Gastrocnemius medialis (tissue), 4 donors: ENCODE measurements around the gene GPX3. TPM values are rescaled to one million over a fixed set of nuclear protein-coding genes. Genes with fewer than 3 reads are reported as not detected.

Experiments used
- ATAC-seq, 2 donors: fragments of 150-250 bp; one replicate each; pipeline ENCODE4 v1.9.1; 2016
- DNase-seq, 2 donors: peaks; one replicate each; pipeline ENCODE4 v3.0.0-alpha.2; 2019
- H3K27ac ChIP-seq, 4 donors: fragments of 200-600 bp; sonication (generic); 1 replicate in 1 of 4; 2 replicates in 3 of 4; pipeline ENCODE4 v1.5.1; 2016 to 2018; ENCODE audit warnings: mild to moderate bottlenecking in 2 of 4, moderate library complexity in 1 of 4
- H3K27me3 ChIP-seq, 3 donors: fragments of 200-600 bp; sonication (generic) in 2 of 3; 1 replicate in 1 of 3; 2 replicates in 2 of 3; pipeline versions ENCODE4 v1.5.1 to v1.6.0; 2016 to 2019; ENCODE audit warnings: mild to moderate bottlenecking in 1 of 3, moderate library complexity in 1 of 3
- H3K36me3 ChIP-seq, 2 donors: fragments of 200-600 bp; sonication (generic) in 1 of 2; one replicate each; pipeline ENCODE4 v1.5.1; 2017 to 2018
- H3K4me1 ChIP-seq, 2 donors: fragments of 200-600 bp; sonication (generic) in 1 of 2; one replicate each; pipeline ENCODE4 v1.5.1; 2016 to 2017; ENCODE audit warnings: mild to moderate bottlenecking in 2 of 2
- H3K4me3 ChIP-seq, 4 donors: fragments of 200-600 bp; sonication (generic) in 3 of 4; 1 replicate in 1 of 4; 2 replicates in 3 of 4; pipeline ENCODE4 v1.5.1; 2016 to 2019; ENCODE audit warnings: mild to moderate bottlenecking in 2 of 4
- H3K9me3 ChIP-seq, 3 donors: fragments of 200-600 bp; sonication (generic) in 2 of 3; 1 replicate in 1 of 3; 2 replicates in 2 of 3; pipeline ENCODE4 v1.5.1; 2016 to 2019
- CTCF ChIP-seq, 5 experiments: fragments of 450-650 bp in 3 of 5; fragments of 200-600 bp in 2 of 5; sonication (generic) in 2 of 5; IDR thresholded peaks in 4 of 5; conservative IDR thresholded peaks in 1 of 5; 1 replicate in 4 of 5; 2 replicates in 1 of 5; pipeline ENCODE4 v1.5.1; 2016 to 2019; ENCODE audit warnings: antibody characterized with exemption in 5 of 5, mild to moderate bottlenecking in 3 of 5, moderate library complexity in 3 of 5
- POLR2A ChIP-seq, 2 donors: fragments of 450-650 bp; IDR thresholded peaks; one replicate each; pipeline ENCODE4 v1.6.1; 2017; ENCODE audit warnings: antibody characterized with exemption in 2 of 2, mild to moderate bottlenecking in 2 of 2, moderate library complexity in 2 of 2
- in situ Hi-C, 4 donors: fragments of 200-750 bp; cut with MboI; loops; one replicate each; pipeline versions ENCODE4 v1.15.0 to v1.8.0; 2017; ENCODE audit warnings: low sequenced_read_pairs in 4 of 4
- intact Hi-C: fragments of 100-400 bp; cut with DNase I; formaldehyde crosslinking; loops from one replicate; pipeline ENCODE4 v1.15.1; 2023; ENCODE audit warnings: low total_unique reads
- total RNA-seq, 4 donors: library from RNA; depleted of rRNA; stranded (reverse); fragments of >200 nt; gene quantifications; one replicate each; pipeline versions ENCODE4 v1.1.0 to v1.2.3, GENCODE V29; 2016

Gene GPX3
- total RNA-seq, 4 donors from 2014 or later: 504 to 1,227 (median 655) TPM

GRCh38 chr5:151038412-151038745 lies 18.0 kb downstream of the GPX3 start:
- Histone ChIP-seq H3K4me1 (peaks cover 48 to 58% of the 10 kb centered on the region in 2 donors), H3K9me3 (no peaks in the 10 kb centered on the region), H3K36me3 (peaks cover 0 to 49% of the 10 kb centered on the region in 2 donors), H3K27ac (peak overlapping the region; percentile 88 to 98 (median 95)), H3K4me3 (no peak overlapping the region), H3K27me3 (no peaks in the 10 kb centered on the region)
- intact Hi-C loops: loop anchor here (2.0 to 5.0 kb wide), 2 partner anchors 199 to 792 kb away; no protein-coding TSS in a partner anchor
- ATAC-seq (no peak), DNase-seq (no peak)
- in situ Hi-C loops: no loop called here
- TF ChIP-seq CTCF (IDR thresholded peaks at IDR 0.05 in 4 of 5, conservative IDR thresholded peaks at IDR 0.05 in 1 of 5) (no peak), POLR2A (IDR thresholded peaks at IDR 0.05) (no peak)

- H3K9me3 ChIP-seq: no peaks in the 10 kb centered on the region
- H3K4me3 ChIP-seq: no peak overlapping the region
- H3K4me1 ChIP-seq: peaks cover 48 to 58% of the 10 kb centered on the region in 2 donors
- ATAC-seq (peak; percentile 22 to 25), DNase-seq (peak in 1 of 2 donors; percentile 70)
- H3K36me3 ChIP-seq: peaks cover 0 to 48% of the 10 kb centered on the region in 2 donors
- TF ChIP-seq CTCF (IDR thresholded peaks at IDR 0.05 in 4 of 5, conservative IDR thresholded peaks at IDR 0.05 in 1 of 5): no peak
- TF ChIP-seq POLR2A (IDR thresholded peaks at IDR 0.05): no peak
- intact Hi-C loops (loop anchor here (2.0 to 5.0 kb wide), 2 partner anchors 198 to 792 kb away; no protein-coding TSS in a partner anchor), in situ Hi-C loops (no loop called here)
- H3K27ac ChIP-seq: peak overlapping the region; percentile 88 to 98 (median 95)
- no peaks in the 10 kb centered on the region for H3K27me3 ChIP-seq
These were observed 18.4 kb downstream of the GPX3 start for GRCh38 chr5:151038801-151039238.

GRCh38 chr5:151039665-151040064 lies 19.3 kb downstream of the GPX3 start:
- intact Hi-C loops: loop anchor here (2.0 to 10.0 kb wide), 4 partner anchors 17 to 793 kb away; partner anchors contain the start of gene G3BP1
- peaks cover 0 to 47% of the 10 kb centered on the region in 2 donors for H3K36me3 ChIP-seq
- ATAC-seq (peak; percentile 68 to 70), DNase-seq (peak; percentile 65 to 87)
- H3K27ac ChIP-seq: peak overlapping the region; percentile 88 to 98 (median 95)
- no peak overlapping the region for H3K4me3 ChIP-seq
- in situ Hi-C loops: loop anchor here in 1 of 4 donors (5.0 kb wide), 1 partner anchor 37 kb away; no protein-coding TSS in a partner anchor
- H3K27me3 ChIP-seq: no peaks in the 10 kb centered on the region
- peak in 1 of 2 donors; percentile 33 for TF ChIP-seq POLR2A (IDR thresholded peaks at IDR 0.05)
- no peak for TF ChIP-seq CTCF (IDR thresholded peaks at IDR 0.05 in 4 of 5, conservative IDR thresholded peaks at IDR 0.05 in 1 of 5)
- no peaks in the 10 kb centered on the region for H3K9me3 ChIP-seq
- peaks cover 48 to 58% of the 10 kb centered on the region in 2 donors for H3K4me1 ChIP-seq

- H3K27ac ChIP-seq: peak overlapping the region; percentile 88 to 98 (median 95)
These were observed 19.9 kb downstream of the GPX3 start for GRCh38 chr5:151040211-151040747.

More at GRCh38 chr5:151040211-151040747, 19.9 kb downstream of the GPX3 start:
- Histone ChIP-seq H3K36me3 (peaks cover 0 to 46% of the 10 kb centered on the region in 2 donors), H3K4me3 (no peak overlapping the region), H3K4me1 (peaks cover 48 to 58% of the 10 kb centered on the region in 2 donors), H3K9me3 (no peaks in the 10 kb centered on the region), H3K27me3 (no peaks in the 10 kb centered on the region)
- in situ Hi-C loops (loop anchor here in 1 of 4 donors (5.0 kb wide), 1 partner anchor 38 kb away; no protein-coding TSS in a partner anchor), intact Hi-C loops (loop anchor here (2.0 to 10.0 kb wide), 2 partner anchors 17 to 735 kb away; partner anchors contain the start of gene G3BP1)
- TF ChIP-seq POLR2A (IDR thresholded peaks at IDR 0.05): peak; percentile 45 to 47
- peak in 2 of 5 experiments; percentile 35 to 47 for TF ChIP-seq CTCF (IDR thresholded peaks at IDR 0.05 in 4 of 5, conservative IDR thresholded peaks at IDR 0.05 in 1 of 5)
- peak; percentile 84 to 93 for DNase-seq
- ATAC-seq: peak; percentile 79
